HL-60 (cell line): ENCODE results near the gene ERBB2.

Experiments used
- DNase-seq, 2 experiments: peaks; one replicate each; pipeline ENCODE4 v3.0.0-alpha.2; 2010 to 2020; ENCODE audit warnings: low read depth in 1 of 2, low spot score in 1 of 2
- H3K27ac ChIP-seq: fragments of 250-450 bp; sonication (Bioruptor Pico); replicated peaks from 2 replicates; pipeline ENCODE4 v1.5.1; 2020; ENCODE audit warnings: mild to moderate bottlenecking, moderate library complexity
- H3K27me3 ChIP-seq: fragments of 250-450 bp; sonication (Bioruptor Pico); 2 replicates; pipeline ENCODE4 v1.5.1; 2021; ENCODE audit warnings: mild to moderate bottlenecking, moderate library complexity; ENCODE audit not compliant: insufficient read depth, poor library complexity, severe bottlenecking
- H3K4me3 ChIP-seq: replicated peaks from 2 replicates; pipeline ENCODE4 v1.5.1; 2011; ENCODE audit warnings: mild to moderate bottlenecking, control low read depth, low read length; ENCODE audit not compliant: insufficient read depth
- CTCF ChIP-seq: IDR thresholded peaks from one replicate; pipeline ENCODE4 v1.5.1; 2011; ENCODE audit warnings: low read length, control low read depth, inconsistent platforms; ENCODE audit not compliant: insufficient read depth
- GABPA ChIP-seq: IDR thresholded peaks from 2 replicates; pipeline ENCODE4 v1.6.1; 2012; ENCODE audit warnings: low read depth
- POLR2AphosphoS5 ChIP-seq: IDR thresholded peaks from 2 replicates; pipeline ENCODE4 v1.6.1; 2012; ENCODE audit warnings: low read depth
- REST ChIP-seq: IDR thresholded peaks from 2 replicates; pipeline ENCODE4 v1.6.1; 2012; ENCODE audit warnings: low read depth; ENCODE audit not compliant: insufficient replicate concordance
- SPI1 ChIP-seq: IDR thresholded peaks from 2 replicates; pipeline ENCODE4 v1.6.1; 2012; ENCODE audit warnings: low read depth, mild to moderate bottlenecking, borderline replicate concordance

Gene ERBB2

GRCh38 chr17:39705786-39706348 lies 6.0 kb downstream of the ERBB2 start:
- Histone ChIP-seq H3K27me3 (peaks cover 9% of the 10 kb centered on the region), H3K27ac (no peak overlapping the region), H3K4me3 (no peak overlapping the region)
- DNase-seq: no peak
- TF ChIP-seq SPI1: no peak
- no peak for TF ChIP-seq CTCF
- TF ChIP-seq GABPA: no peak
- no peak for TF ChIP-seq REST
- no peak for TF ChIP-seq POLR2AphosphoS5

GRCh38 chr17:39706383-39706782 lies 6.5 kb downstream of the ERBB2 start:
- no peak overlapping the region for H3K27ac ChIP-seq
- no peak overlapping the region for H3K4me3 ChIP-seq
- peaks cover 6% of the 10 kb centered on the region for H3K27me3 ChIP-seq
- TF ChIP-seq POLR2AphosphoS5 (no peak), REST (no peak)
- no peak for DNase-seq

- no peak for TF ChIP-seq REST
- H3K27ac ChIP-seq: no peak overlapping the region
- DNase-seq: no peak
- H3K4me3 ChIP-seq: no peak overlapping the region
- H3K27me3 ChIP-seq: peaks cover 6% of the 10 kb centered on the region
Measured at GRCh38 chr17:39706921-39707337, 7.1 kb downstream of the ERBB2 start.

- no peak for DNase-seq
- H3K4me3 ChIP-seq: no peak overlapping the region
Measured at GRCh38 chr17:39709319-39709997, 9.6 kb downstream of the ERBB2 start.

More at GRCh38 chr17:39709319-39709997, 9.6 kb downstream of the ERBB2 start:
- Histone ChIP-seq H3K27me3 (no peaks in the 10 kb centered on the region), H3K27ac (no peak overlapping the region)
- TF ChIP-seq CTCF (no peak), SPI1 (no peak), POLR2AphosphoS5 (no peak), REST (no peak), GABPA (no peak)
